Esophagus squamous epithelium (tissue), 4 donors: Measurements from ENCODE around the gene CTDP1.

Source experiments
- POLR2A ChIP-seq, 4 donors: fragments of 450-650 bp; IDR thresholded peaks; one replicate each; pipeline ENCODE4 v1.6.1; 2017; ENCODE audit warnings: antibody characterized with exemption in 4 of 4, mild to moderate bottlenecking in 4 of 4, moderate library complexity in 3 of 4
- TF ChIP-seq, protein P1 (sequence below), 6 experiments: fragments of 450-650 bp in 4 of 6; fragments of 200-600 bp in 2 of 6; sonication (generic) in 2 of 6; IDR thresholded peaks; one replicate each; pipeline ENCODE4 v1.5.1; 2016 to 2019; ENCODE audit warnings: antibody characterized with exemption in 6 of 6, mild to moderate bottlenecking in 4 of 6, moderate library complexity in 4 of 6

DNA sequence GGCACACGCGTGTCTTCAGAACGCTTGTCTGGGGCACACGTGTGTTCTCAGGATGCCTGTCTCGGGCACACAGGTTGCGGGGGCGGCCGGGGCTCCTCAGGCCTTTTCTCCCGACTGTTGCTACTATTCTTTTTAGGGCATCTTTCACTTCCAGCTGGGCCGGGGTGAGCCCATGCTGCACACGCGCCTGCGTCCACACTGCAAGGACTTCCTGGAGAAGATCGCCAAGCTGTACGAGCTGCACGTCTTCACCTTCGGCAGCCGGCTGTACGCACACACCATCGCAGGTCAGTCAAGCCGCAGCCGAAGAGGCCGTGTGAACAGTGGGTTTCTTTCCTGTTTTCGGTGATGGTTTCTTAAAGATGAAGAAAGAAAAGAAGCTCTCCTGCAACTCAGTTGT is 25.0 kb downstream of the CTDP1 start:
- TF ChIP-seq, protein P1, sequence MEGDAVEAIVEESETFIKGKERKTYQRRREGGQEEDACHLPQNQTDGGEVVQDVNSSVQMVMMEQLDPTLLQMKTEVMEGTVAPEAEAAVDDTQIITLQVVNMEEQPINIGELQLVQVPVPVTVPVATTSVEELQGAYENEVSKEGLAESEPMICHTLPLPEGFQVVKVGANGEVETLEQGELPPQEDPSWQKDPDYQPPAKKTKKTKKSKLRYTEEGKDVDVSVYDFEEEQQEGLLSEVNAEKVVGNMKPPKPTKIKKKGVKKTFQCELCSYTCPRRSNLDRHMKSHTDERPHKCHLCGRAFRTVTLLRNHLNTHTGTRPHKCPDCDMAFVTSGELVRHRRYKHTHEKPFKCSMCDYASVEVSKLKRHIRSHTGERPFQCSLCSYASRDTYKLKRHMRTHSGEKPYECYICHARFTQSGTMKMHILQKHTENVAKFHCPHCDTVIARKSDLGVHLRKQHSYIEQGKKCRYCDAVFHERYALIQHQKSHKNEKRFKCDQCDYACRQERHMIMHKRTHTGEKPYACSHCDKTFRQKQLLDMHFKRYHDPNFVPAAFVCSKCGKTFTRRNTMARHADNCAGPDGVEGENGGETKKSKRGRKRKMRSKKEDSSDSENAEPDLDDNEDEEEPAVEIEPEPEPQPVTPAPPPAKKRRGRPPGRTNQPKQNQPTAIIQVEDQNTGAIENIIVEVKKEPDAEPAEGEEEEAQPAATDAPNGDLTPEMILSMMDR (IDR thresholded peaks at IDR 0.05) = no peak
- no peak for TF ChIP-seq POLR2A (IDR thresholded peaks at IDR 0.05)
